Measurements from ENCODE around the gene ZNF177.
"Not testable (repeated sequence)": the region's sequence is repeated elsewhere in the genome, so short reads cannot be mapped to it uniquely, and the experiment has no call there.

Gene ZNF177

GRCh38 chr19:9362905-9363304 is at the start of gene ZNF177:
Gene ZNF177 (plus strand): TSS chr19:9363013. CDS start chr19:9378312, 15,299 bp downstream.
- DNase-seq (ENCODE audit: low spot score): peak; percentile 28
- TF ChIP-seq CTCF (IDR thresholded peaks at IDR 0.05; ENCODE audit: borderline replicate concordance, control extremely low read depth, extremely low read depth, insufficient read depth, missing control alignments): no peak
- in situ Hi-C loops (cut with MboI; ENCODE audit: low sequenced_read_pairs, unreplicated experiment): no loop called here

- DNase-seq (ENCODE audit: low spot score): no peak
- in situ Hi-C loops (cut with MboI; ENCODE audit: low sequenced_read_pairs, unreplicated experiment): no loop called here
- TF ChIP-seq CTCF (IDR thresholded peaks at IDR 0.05; ENCODE audit: borderline replicate concordance, control extremely low read depth, extremely low read depth, insufficient read depth, missing control alignments): no peak
These were observed 49.1 kb upstream of the ZNF177 start for GRCh38 chr19:9313756-9314155.

- in situ Hi-C loops (cut with MboI; ENCODE audit: low sequenced_read_pairs, unreplicated experiment): no loop called here
- no peak for TF ChIP-seq CTCF (IDR thresholded peaks at IDR 0.05; ENCODE audit: borderline replicate concordance, control extremely low read depth, extremely low read depth, insufficient read depth, missing control alignments)
- no peak for DNase-seq (ENCODE audit: low spot score)
These were observed 41.5 kb upstream of the ZNF177 start for GRCh38 chr19:9321338-9321737.

- in situ Hi-C loops (cut with MboI; ENCODE audit: low sequenced_read_pairs, unreplicated experiment); DNase-seq (ENCODE audit: low spot score): not testable (repeated sequence)
These were observed 41.1 kb upstream of the ZNF177 start for GRCh38 chr19:9321756-9322155.

GRCh38 chr19:9322201-9322600 is 40.6 kb upstream of the ZNF177 start:
- DNase-seq (ENCODE audit: low spot score); in situ Hi-C loops (cut with MboI; ENCODE audit: low sequenced_read_pairs, unreplicated experiment): not testable (repeated sequence)

GRCh38 chr19:9323557-9323918 is 39.3 kb upstream of the ZNF177 start:
- DNase-seq (ENCODE audit: low spot score): peak; percentile 50
- in situ Hi-C loops (cut with MboI; ENCODE audit: low sequenced_read_pairs, unreplicated experiment): no loop called here
- TF ChIP-seq CTCF (IDR thresholded peaks at IDR 0.05; ENCODE audit: borderline replicate concordance, control extremely low read depth, extremely low read depth, insufficient read depth, missing control alignments): no peak

- TF ChIP-seq CTCF (IDR thresholded peaks at IDR 0.05; ENCODE audit: borderline replicate concordance, control extremely low read depth, extremely low read depth, insufficient read depth, missing control alignments): peak; percentile 24
- peak; percentile 96 for DNase-seq (ENCODE audit: low spot score)
- in situ Hi-C loops (cut with MboI; ENCODE audit: low sequenced_read_pairs, unreplicated experiment): no loop called here
These were observed 38.8 kb upstream of the ZNF177 start, which contains the start of gene ZNF559 for GRCh38 chr19:9323919-9324583. Gene ZNF559 (plus strand): TSS chr19:9324179. CDS start chr19:9338550, 14,371 bp downstream.

- no peak for TF ChIP-seq CTCF (IDR thresholded peaks at IDR 0.05; ENCODE audit: borderline replicate concordance, control extremely low read depth, extremely low read depth, insufficient read depth, missing control alignments)
- no peak for DNase-seq (ENCODE audit: low spot score)
- in situ Hi-C loops (cut with MboI; ENCODE audit: low sequenced_read_pairs, unreplicated experiment): no loop called here
These were observed 38.2 kb upstream of the ZNF177 start for GRCh38 chr19:9324584-9324962.

Data from GM13976 (cell line).